ENCODE results near the gene ADGB.

- TF ChIP-seq CTCF (conservative IDR thresholded peaks at IDR 0.05 in 1 of 2, IDR thresholded peaks at IDR 0.05 in 1 of 2; ENCODE audit: low read depth in 1 of 2, low read length in 2 of 2) (no peak), EZH2 (IDR thresholded peaks at IDR 0.05; ENCODE audit: low read length, missing control alignments) (no peak)
Measured at GRCh38 chr6:146664871-146665360, 66.1 kb downstream of the ADGB start.

All from fibroblast of lung (primary cell).